Activated naive CD4-positive, alpha-beta T cell treated with anti-CD3 and anti-CD28 coated beads for 36 hours (primary cell): ENCODE measurements around the gene NAV1. TPM values are rescaled to one million over a fixed set of nuclear protein-coding genes. Genes with fewer than 3 reads are reported as not detected.
"Not testable (repeated sequence)": the region's sequence is repeated elsewhere in the genome, so short reads cannot be mapped to it uniquely, and the experiment has no call there.

Source experiments
- CTCF ChIA-PET: fragments of 350-600 bp; sonication (Branson Sonifier 250); formaldehyde crosslinking; loops from one replicate; lab custom pipeline; 2021; ENCODE audit warnings: antibody characterized with exemption; lab: Charles Lee
- DNase-seq: peaks from one replicate; pipeline ENCODE4 v3.0.0-alpha.2; 2020
- H3K27ac Mint-ChIP-seq: one replicate; pipeline ENCODE4 v1.8.0; 2021; ENCODE audit warnings: mild to moderate bottlenecking, mixed read lengths
- H3K27me3 Mint-ChIP-seq: one replicate; pipeline ENCODE4 v1.8.0; 2021; ENCODE audit warnings: low read depth, mixed read lengths
- H3K36me3 Mint-ChIP-seq: one replicate; pipeline ENCODE4 v1.8.0; 2021; ENCODE audit warnings: low read depth, mixed read lengths
- H3K4me1 Mint-ChIP-seq: one replicate; pipeline ENCODE4 v1.8.0; 2021; ENCODE audit warnings: low read depth, mixed read lengths
- H3K4me3 Mint-ChIP-seq: one replicate; pipeline ENCODE4 v1.8.0; 2021; ENCODE audit warnings: mild to moderate bottlenecking, moderate library complexity, mixed read lengths
- H3K9me3 Mint-ChIP-seq: one replicate; pipeline ENCODE4 v1.8.0; 2021; ENCODE audit warnings: mixed read lengths
- intact Hi-C: fragments of 100-400 bp; cut with micrococcal nuclease; formaldehyde crosslinking; loops from one replicate; pipeline ENCODE4 v1.15.1; 2023
- total RNA-seq, 2 experiments: library from RNA; stranded (reverse); gene quantifications; one replicate each; pipeline ENCODE4 v1.2.3, GENCODE V29; 2021

Gene NAV1
- total RNA-seq, 2 experiments from 2014 or later, result 0.62 to 1.2 TPM

DNA sequence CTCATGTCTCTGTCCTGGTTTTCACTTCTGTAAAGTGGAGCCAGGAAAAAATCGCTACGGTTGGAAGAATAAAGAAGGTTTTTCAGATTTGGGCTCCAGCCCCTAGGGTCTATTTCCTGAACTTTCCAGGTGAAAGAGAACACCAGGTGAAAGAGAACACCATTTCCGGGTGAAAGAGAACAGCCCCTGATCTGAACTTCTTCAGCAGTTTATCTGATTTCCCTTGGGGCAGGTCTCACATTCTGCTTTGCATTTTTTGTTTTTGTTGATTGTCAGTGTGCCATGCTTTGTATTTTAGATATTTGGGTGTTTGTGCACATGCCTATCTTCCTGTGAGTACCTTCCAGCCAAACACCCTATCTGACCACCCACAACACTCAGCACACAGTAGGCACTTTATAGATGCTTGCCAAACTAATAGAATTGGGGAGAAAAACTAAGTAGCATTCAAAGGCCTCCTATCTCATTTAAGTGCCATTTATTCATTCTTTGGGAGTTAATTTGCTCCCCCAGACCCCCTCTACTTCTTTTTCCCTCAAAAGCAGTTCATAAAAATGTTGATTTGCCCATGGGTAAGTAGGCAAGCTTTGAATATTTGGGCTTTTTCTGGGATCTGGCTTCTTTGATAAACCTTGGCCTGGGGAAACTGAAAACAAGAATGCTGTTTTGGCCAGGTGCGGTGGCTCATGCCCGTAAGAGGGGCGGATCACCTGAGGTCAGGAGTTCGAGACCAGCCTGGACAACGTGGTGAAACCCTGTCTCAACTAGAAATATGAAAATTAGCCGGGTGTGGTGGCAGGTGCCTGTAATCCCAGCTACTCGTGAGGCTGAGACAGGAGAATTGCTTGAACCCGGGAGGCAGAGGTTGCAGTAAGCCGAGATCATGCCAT, 2.2 kb downstream of the NAV1 start:
- Mint-ChIP-seq H3K27me3 (peaks cover 50% of the 10 kb centered on the region), H3K4me3 (no peak overlapping the region), H3K27ac (no peak overlapping the region), H3K9me3 (no peaks in the 10 kb centered on the region), H3K36me3 (no peaks in the 10 kb centered on the region), H3K4me1 (peaks cover 21% of the 10 kb centered on the region)
- DNase-seq, result no peak
- intact Hi-C loops, result no loop called here
- CTCF ChIA-PET, result interaction anchor here (0.9 to 1.7 kb wide), 3 partner anchors 10 to 46 kb away, joined by 3 to 4 read pairs (median 3); no protein-coding TSS in a partner anchor

DNA sequence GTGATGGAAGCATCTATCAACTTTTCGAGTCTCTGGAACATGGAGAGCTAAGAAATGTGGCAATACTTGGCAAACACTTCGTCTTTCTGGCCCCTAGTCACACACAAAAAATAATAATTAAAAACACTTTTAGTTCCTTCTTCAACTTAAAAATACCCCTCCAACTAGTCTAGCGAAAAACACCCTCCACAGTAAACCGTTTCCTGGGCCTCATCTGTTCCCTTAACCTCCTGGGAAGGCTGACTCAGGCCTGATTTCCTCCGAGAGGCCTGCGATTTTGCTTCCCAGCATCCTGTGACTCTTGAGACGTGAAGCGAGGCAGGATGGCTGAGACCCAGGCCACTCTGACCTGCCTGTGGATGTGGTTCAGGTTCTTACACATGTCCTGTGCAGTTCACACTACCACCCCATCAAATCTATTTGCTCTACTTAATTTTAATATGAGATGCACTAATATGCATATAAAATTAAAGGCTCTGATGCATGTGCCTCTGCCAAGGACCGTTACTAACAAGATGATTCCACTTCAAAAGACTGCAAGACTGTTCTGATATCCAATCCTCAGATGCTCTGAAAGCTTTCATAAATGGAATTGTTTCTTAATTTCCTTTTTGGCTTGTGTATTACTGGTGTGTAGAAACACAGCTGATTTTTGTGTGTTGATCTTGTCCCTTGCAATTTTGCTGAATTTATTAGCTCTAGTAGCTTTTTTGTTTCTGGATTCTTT, 3.5 kb downstream of the NAV1 start:
- Mint-ChIP-seq H3K27me3 (peaks cover 36% of the 10 kb centered on the region), H3K36me3 (no peaks in the 10 kb centered on the region), H3K4me3 (no peak overlapping the region), H3K27ac (no peak overlapping the region), H3K4me1 (peaks cover 14% of the 10 kb centered on the region), H3K9me3 (no peaks in the 10 kb centered on the region)
- CTCF ChIA-PET, result interaction anchor here (1.2 to 1.4 kb wide), 3 partner anchors 11 to 250 kb away, joined by 3 read pairs; no protein-coding TSS in a partner anchor
- intact Hi-C loops, result no loop called here
- DNase-seq, result no peak

DNA sequence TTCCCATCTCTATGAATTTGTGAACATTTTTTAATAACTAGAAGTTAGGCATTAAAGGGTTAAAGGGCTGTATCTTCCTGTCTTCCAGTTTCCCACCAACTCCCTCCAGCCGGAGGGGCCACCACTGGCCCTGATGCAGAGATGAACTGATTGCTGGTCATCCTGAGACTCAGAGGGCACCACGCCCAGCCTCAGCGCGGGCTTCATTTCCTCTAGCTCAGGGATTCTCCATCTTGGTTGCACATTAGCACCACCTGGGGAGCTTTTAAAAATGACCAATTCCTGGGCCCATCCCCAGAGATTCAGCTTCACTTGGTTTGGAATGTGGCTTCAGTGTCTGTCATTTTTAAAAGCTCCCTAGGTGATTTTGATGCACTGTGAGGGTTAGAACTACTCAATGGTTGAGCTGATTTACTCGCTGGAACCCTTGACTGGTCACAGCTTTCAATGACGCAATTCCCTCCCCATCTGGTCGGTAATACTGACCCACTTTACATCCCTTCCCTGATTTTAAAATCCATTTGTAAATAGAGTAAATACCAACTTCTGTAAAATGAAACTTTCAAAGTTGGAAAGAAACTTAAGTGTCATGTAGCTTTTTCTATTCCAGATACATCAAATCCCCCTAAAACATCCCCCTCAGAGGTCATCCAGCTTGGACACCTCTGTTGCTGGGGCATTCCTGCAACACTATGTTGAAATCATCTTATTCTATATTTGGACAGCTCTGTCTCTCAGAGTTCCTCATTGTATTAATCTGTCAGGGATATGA, 5.1 kb downstream of the NAV1 start:
- H3K27ac Mint-ChIP-seq, result no peak overlapping the region
- intact Hi-C loops, result no loop called here
- peaks cover 24% of the 10 kb centered on the region for H3K27me3 Mint-ChIP-seq
- H3K4me1 Mint-ChIP-seq, result peaks cover 9% of the 10 kb centered on the region
- DNase-seq, result no peak
- H3K36me3 Mint-ChIP-seq, result no peaks in the 10 kb centered on the region
- no peaks in the 10 kb centered on the region for H3K9me3 Mint-ChIP-seq
- H3K4me3 Mint-ChIP-seq, result no peak overlapping the region
- CTCF ChIA-PET, result interaction anchor here (1.1 kb wide), 3 partner anchors 30 to 160 kb away, joined by 3 to 4 read pairs (median 4); no protein-coding TSS in a partner anchor

GRCh38 chr1:201544710-201545109, 5.8 kb downstream of the NAV1 start:
- no peak for DNase-seq
- H3K4me1 Mint-ChIP-seq, result peaks cover 4% of the 10 kb centered on the region
- H3K27ac Mint-ChIP-seq, result no peak overlapping the region
- intact Hi-C loops, result no loop called here
- CTCF ChIA-PET, result interaction anchor here (1.1 kb wide), 3 partner anchors 31 to 159 kb away, joined by 3 to 4 read pairs (median 4); no protein-coding TSS in a partner anchor
- H3K4me3 Mint-ChIP-seq, result no peak overlapping the region
- H3K36me3 Mint-ChIP-seq, result no peaks in the 10 kb centered on the region
- H3K27me3 Mint-ChIP-seq, result peaks cover 19% of the 10 kb centered on the region
- H3K9me3 Mint-ChIP-seq, result no peaks in the 10 kb centered on the region

- Mint-ChIP-seq H3K36me3 (no peaks in the 10 kb centered on the region), H3K4me3 (no peak overlapping the region), H3K27me3 (peaks cover 8% of the 10 kb centered on the region), H3K9me3 (no peaks in the 10 kb centered on the region), H3K27ac (no peak overlapping the region), H3K4me1 (no peaks in the 10 kb centered on the region)
- no peak for DNase-seq
- CTCF ChIA-PET, result interaction anchor here (0.6 kb wide), 1 partner anchor 233 kb away, joined by 3 read pairs; no protein-coding TSS in a partner anchor
- intact Hi-C loops, result no loop called here
Measured at GRCh38 chr1:201545851-201546492, 7.0 kb downstream of the NAV1 start.

DNA sequence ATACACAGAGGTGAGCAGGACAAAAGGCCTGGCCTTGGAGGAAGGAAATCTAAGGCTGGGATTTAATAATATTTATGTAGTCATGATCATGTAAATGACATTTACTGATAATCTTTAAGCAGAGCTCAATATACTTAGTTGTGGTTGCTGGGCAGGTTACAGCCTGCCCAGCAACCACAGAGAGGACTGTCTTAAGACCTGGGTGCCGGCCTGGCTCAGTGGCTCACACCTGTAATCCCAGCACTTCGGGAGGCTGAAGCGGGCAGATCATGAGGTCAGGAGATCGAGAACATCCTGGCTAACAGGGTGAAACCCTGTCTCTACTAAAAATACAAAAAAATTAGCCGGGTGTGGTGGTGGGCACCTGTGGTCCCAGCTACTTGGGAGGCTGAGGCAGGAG, 10.6 kb downstream of the NAV1 start:
- H3K9me3 Mint-ChIP-seq, H3K4me3 Mint-ChIP-seq, H3K27ac Mint-ChIP-seq, H3K4me1 Mint-ChIP-seq, H3K36me3 Mint-ChIP-seq, intact Hi-C loops, DNase-seq, H3K27me3 Mint-ChIP-seq: not testable (repeated sequence)
- CTCF ChIA-PET, result interaction anchor here (0.6 kb wide), 1 partner anchor 114 kb away, joined by 3 read pairs; no protein-coding TSS in a partner anchor

- Mint-ChIP-seq H3K9me3 (no peaks in the 10 kb centered on the region), H3K4me1 (no peaks in the 10 kb centered on the region), H3K27me3 (no peaks in the 10 kb centered on the region), H3K27ac (no peak overlapping the region), H3K36me3 (no peaks in the 10 kb centered on the region), H3K4me3 (no peak overlapping the region)
- intact Hi-C loops, result no loop called here
- CTCF ChIA-PET, result interaction anchor here (1.2 to 2.0 kb wide), 3 partner anchors 8 to 115 kb away, joined by 3 to 5 read pairs (median 3); no protein-coding TSS in a partner anchor
- no peak for DNase-seq
Measured at GRCh38 chr1:201551096-201551495, 12.2 kb downstream of the NAV1 start.

GRCh38 chr1:201551877-201552731, 13.2 kb downstream of the NAV1 start:
- intact Hi-C loops, result no loop called here
- no peaks in the 10 kb centered on the region for H3K27me3 Mint-ChIP-seq
- CTCF ChIA-PET, result interaction anchor here (1.2 to 2.0 kb wide), 2 partner anchors 22 to 116 kb away, joined by 3 to 5 read pairs; no protein-coding TSS in a partner anchor
- H3K4me3 Mint-ChIP-seq, result no peak overlapping the region
- H3K4me1 Mint-ChIP-seq, result no peaks in the 10 kb centered on the region
- no peaks in the 10 kb centered on the region for H3K9me3 Mint-ChIP-seq
- H3K27ac Mint-ChIP-seq, result no peak overlapping the region
- no peak for DNase-seq
- no peaks in the 10 kb centered on the region for H3K36me3 Mint-ChIP-seq

GRCh38 chr1:201552941-201553351, 14.0 kb downstream of the NAV1 start:
- H3K27me3 Mint-ChIP-seq, result no peaks in the 10 kb centered on the region
- no peak for DNase-seq
- CTCF ChIA-PET, result no interaction called here
- H3K36me3 Mint-ChIP-seq, result no peaks in the 10 kb centered on the region
- no peak overlapping the region for H3K27ac Mint-ChIP-seq
- H3K4me1 Mint-ChIP-seq, result no peaks in the 10 kb centered on the region
- no peak overlapping the region for H3K4me3 Mint-ChIP-seq
- H3K9me3 Mint-ChIP-seq, result no peaks in the 10 kb centered on the region
- intact Hi-C loops, result no loop called here

DNA sequence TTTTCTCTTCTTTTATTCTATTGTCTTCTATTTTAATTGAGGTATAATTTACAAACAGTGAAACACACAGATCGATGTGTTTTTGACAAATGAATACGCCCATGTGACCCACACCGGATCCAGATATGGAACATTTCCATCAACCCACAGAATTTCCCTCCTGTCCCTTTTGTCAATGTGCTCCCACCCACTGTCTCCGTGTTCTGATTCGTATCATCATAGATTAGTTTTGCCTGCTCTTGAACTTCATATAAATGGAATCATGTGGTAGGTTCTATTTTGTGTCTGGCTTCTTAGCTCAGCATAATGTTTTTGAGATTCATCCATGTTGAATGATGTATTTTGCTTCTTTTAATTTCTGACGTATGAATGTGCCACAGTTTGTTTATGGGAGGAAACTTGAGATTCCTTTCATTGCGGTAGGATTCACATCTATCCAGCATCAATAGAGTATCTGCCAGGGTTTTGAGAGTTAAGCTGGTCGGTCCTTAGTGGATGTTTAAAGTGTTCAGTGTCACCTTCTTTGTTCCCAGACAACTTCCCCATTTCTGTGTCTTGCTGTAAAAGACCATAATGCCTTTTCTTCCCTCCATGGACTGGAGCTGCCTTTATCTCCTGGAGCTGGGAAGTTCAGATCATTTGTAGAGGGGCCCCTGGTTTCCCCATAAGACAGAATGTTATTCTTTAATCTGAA, 14.7 kb downstream of the NAV1 start:
- Mint-ChIP-seq H3K4me1 (no peaks in the 10 kb centered on the region), H3K27ac (no peak overlapping the region), H3K36me3 (no peaks in the 10 kb centered on the region), H3K27me3 (no peaks in the 10 kb centered on the region), H3K9me3 (no peaks in the 10 kb centered on the region), H3K4me3 (no peak overlapping the region)
- DNase-seq, result no peak
- intact Hi-C loops, result no loop called here
- CTCF ChIA-PET, result interaction anchor here (0.5 to 0.9 kb wide), 2 partner anchors 13 to 149 kb away, joined by 3 read pairs; no protein-coding TSS in a partner anchor
